ENCODE measurements around the gene C2CD4B.

Gene C2CD4B

GRCh38 chr15:62187910-62188309, 22.8 kb upstream of the C2CD4B start:
- no peaks in the 10 kb centered on the region for H3K9me3 ChIP-seq (ENCODE audit: control insufficient read depth in 5 of 5, low read length in 5 of 5)
- no peak overlapping the region for H3K4me3 ChIP-seq (ENCODE audit: low read depth in 1 of 5, low read length in 5 of 5)
- no peaks in the 10 kb centered on the region for H3K36me3 ChIP-seq (ENCODE audit: control insufficient read depth in 5 of 5, insufficient read depth in 5 of 5, low read length in 5 of 5)
- no peak overlapping the region for H3K9ac ChIP-seq (ENCODE audit: low read length in 5 of 5)
- peak overlapping the region; percentile 47 for H3K27ac ChIP-seq (ENCODE audit: low read depth, low read length)
- H3K4me1 ChIP-seq (ENCODE audit: control insufficient read depth in 5 of 5, insufficient read depth in 5 of 5, low read length in 5 of 5), result peaks cover 0 to 11% (median 0%) of the 10 kb centered on the region in 5 donors
- peaks cover 0 to 9% (median 0%) of the 10 kb centered on the region in 5 donors for H3K27me3 ChIP-seq (ENCODE audit: control insufficient read depth in 5 of 5, insufficient read depth in 4 of 5, low read length in 5 of 5)

GRCh38 chr15:62187425-62187824, 22.3 kb upstream of the C2CD4B start:
- Histone ChIP-seq H3K27me3 (ENCODE audit: control insufficient read depth in 5 of 5, insufficient read depth in 4 of 5, low read length in 5 of 5) (peaks cover 0 to 9% (median 0%) of the 10 kb centered on the region in 5 donors), H3K4me1 (ENCODE audit: control insufficient read depth in 5 of 5, insufficient read depth in 5 of 5, low read length in 5 of 5) (peaks cover 0 to 11% (median 0%) of the 10 kb centered on the region in 5 donors), H3K36me3 (ENCODE audit: control insufficient read depth in 5 of 5, insufficient read depth in 5 of 5, low read length in 5 of 5) (no peaks in the 10 kb centered on the region), H3K9ac (ENCODE audit: low read length in 5 of 5) (no peak overlapping the region), H3K4me3 (ENCODE audit: low read depth in 1 of 5, low read length in 5 of 5) (no peak overlapping the region), H3K9me3 (ENCODE audit: control insufficient read depth in 5 of 5, low read length in 5 of 5) (no peaks in the 10 kb centered on the region), H3K27ac (ENCODE audit: low read depth, low read length) (peak overlapping the region; percentile 47)

DNA sequence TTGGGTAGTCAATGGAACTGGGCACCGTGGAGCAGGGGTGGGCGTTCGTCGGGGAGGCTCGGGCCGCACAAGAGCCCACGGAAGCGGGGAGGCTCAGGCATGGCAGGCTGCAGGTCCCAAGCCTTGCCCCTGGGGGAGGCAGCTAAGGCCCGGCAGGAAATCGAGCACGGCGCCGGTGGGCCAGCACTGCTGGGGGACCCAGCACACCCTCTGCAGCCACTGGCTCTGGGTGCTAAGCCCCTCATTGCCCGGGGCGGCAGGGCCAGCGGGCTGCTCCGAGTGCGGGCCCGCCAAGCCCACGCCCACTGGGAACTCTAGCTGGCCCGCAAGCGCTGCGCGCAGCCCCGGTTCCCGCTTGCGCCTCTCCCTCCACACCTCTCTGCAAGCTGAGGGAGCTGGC, 21.5 kb upstream of the C2CD4B start:
- H3K4me1 ChIP-seq (ENCODE audit: control insufficient read depth in 5 of 5, insufficient read depth in 5 of 5, low read length in 5 of 5), result peaks cover 0 to 11% (median 0%) of the 10 kb centered on the region in 5 donors
- H3K9me3 ChIP-seq (ENCODE audit: control insufficient read depth in 5 of 5, low read length in 5 of 5), result no peaks in the 10 kb centered on the region
- H3K27ac ChIP-seq (ENCODE audit: low read depth, low read length), result no peak overlapping the region
- H3K27me3 ChIP-seq (ENCODE audit: control insufficient read depth in 5 of 5, insufficient read depth in 4 of 5, low read length in 5 of 5), result peaks cover 0 to 9% (median 0%) of the 10 kb centered on the region in 5 donors
- no peak overlapping the region for H3K4me3 ChIP-seq (ENCODE audit: low read depth in 1 of 5, low read length in 5 of 5)
- no peaks in the 10 kb centered on the region for H3K36me3 ChIP-seq (ENCODE audit: control insufficient read depth in 5 of 5, insufficient read depth in 5 of 5, low read length in 5 of 5)
- no peak overlapping the region for H3K9ac ChIP-seq (ENCODE audit: low read length in 5 of 5)

DNA sequence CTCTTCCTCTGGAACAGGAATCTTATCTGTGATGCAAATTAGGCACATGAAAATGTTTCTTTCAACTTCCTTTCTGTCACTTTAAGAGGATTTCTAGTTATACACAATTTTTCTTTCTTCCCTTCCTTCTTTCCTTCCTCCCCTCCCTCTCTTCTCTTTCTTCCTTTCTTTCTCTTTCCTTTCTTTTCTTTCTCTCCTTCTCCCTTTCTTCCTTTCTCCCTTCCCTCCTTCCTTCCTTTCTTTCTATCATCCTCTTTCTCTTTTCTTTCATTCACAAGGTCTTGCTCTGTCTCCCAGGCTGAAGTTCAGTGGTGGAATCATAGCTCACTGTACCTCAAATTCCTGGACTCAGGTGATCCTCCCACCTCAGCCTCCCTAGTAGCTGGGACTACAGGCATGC, 18.0 kb upstream of the C2CD4B start:
- Histone ChIP-seq H3K27me3 (ENCODE audit: control insufficient read depth in 5 of 5, insufficient read depth in 4 of 5, low read length in 5 of 5) (no peaks in the 10 kb centered on the region), H3K27ac (ENCODE audit: low read depth, low read length) (no peak overlapping the region), H3K9ac (ENCODE audit: low read length in 5 of 5) (no peak overlapping the region), H3K4me1 (ENCODE audit: control insufficient read depth in 5 of 5, insufficient read depth in 5 of 5, low read length in 5 of 5) (peaks cover 0 to 8% (median 0%) of the 10 kb centered on the region in 5 donors), H3K9me3 (ENCODE audit: control insufficient read depth in 5 of 5, low read length in 5 of 5) (no peaks in the 10 kb centered on the region), H3K36me3 (ENCODE audit: control insufficient read depth in 5 of 5, insufficient read depth in 5 of 5, low read length in 5 of 5) (no peaks in the 10 kb centered on the region), H3K4me3 (ENCODE audit: low read depth in 1 of 5, low read length in 5 of 5) (no peak overlapping the region)

DNA sequence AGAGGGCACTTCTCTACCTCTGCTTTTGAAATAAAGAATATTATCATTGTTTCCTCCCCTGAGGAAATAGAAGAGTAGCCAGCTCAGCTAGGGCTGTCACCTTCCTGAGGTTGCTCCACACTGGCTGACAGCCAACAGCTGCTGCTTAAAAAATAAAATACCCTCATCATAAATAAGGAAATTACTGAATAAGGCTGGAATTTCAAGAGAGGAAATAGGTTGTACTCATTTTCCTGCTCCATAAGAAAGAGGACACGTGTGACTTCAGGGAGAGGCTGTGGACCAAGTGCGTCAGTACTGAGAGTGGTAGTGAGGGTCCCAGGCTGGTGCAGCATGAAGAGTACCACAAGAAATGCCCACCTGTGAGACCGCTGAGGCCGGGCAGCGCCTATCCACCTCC, 8.1 kb upstream of the C2CD4B start:
- Histone ChIP-seq H3K9ac (ENCODE audit: low read length in 5 of 5) (peak overlapping the region in 2 of 5 donors; percentile 31 to 68), H3K4me1 (ENCODE audit: control insufficient read depth in 5 of 5, insufficient read depth in 5 of 5, low read length in 5 of 5) (peaks cover 0 to 13% (median 0%) of the 10 kb centered on the region in 5 donors), H3K9me3 (ENCODE audit: control insufficient read depth in 5 of 5, low read length in 5 of 5) (no peaks in the 10 kb centered on the region), H3K27me3 (ENCODE audit: control insufficient read depth in 5 of 5, insufficient read depth in 4 of 5, low read length in 5 of 5) (no peaks in the 10 kb centered on the region), H3K4me3 (ENCODE audit: low read depth in 1 of 5, low read length in 5 of 5) (peak overlapping the region in 3 of 5 donors; percentile 47 to 61 (median 60)), H3K27ac (ENCODE audit: low read depth, low read length) (peak overlapping the region; percentile 59), H3K36me3 (ENCODE audit: control insufficient read depth in 5 of 5, insufficient read depth in 5 of 5, low read length in 5 of 5) (no peaks in the 10 kb centered on the region)

DNA sequence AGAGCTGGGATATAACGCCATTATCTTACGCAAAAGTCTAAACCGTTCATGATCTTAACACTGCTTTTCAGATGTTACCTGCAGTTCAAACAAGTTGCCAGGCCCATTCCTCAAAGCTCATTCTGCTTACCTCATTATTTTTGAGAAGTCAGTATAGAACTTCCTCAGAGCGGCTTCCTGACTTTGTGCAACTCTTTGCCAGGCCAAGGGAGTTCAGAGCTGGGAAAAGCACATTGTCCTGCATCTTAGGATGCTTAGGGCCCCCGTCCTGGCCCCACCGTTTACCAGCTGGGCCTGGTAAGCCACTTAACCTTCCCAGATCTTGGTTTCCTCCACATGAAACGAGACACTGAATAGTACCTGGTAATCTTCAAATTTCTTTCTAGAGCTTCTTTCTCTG, 6.8 kb upstream of the C2CD4B start:
- Histone ChIP-seq H3K4me1 (ENCODE audit: control insufficient read depth in 5 of 5, insufficient read depth in 5 of 5, low read length in 5 of 5) (peaks cover 0 to 13% (median 0%) of the 10 kb centered on the region in 5 donors), H3K9ac (ENCODE audit: low read length in 5 of 5) (no peak overlapping the region), H3K27me3 (ENCODE audit: control insufficient read depth in 5 of 5, insufficient read depth in 4 of 5, low read length in 5 of 5) (peaks cover 0 to under 1% (median 0%) of the 10 kb centered on the region in 5 donors), H3K27ac (ENCODE audit: low read depth, low read length) (peak overlapping the region; percentile 55), H3K36me3 (ENCODE audit: control insufficient read depth in 5 of 5, insufficient read depth in 5 of 5, low read length in 5 of 5) (no peaks in the 10 kb centered on the region), H3K4me3 (ENCODE audit: low read depth in 1 of 5, low read length in 5 of 5) (no peak overlapping the region), H3K9me3 (ENCODE audit: control insufficient read depth in 5 of 5, low read length in 5 of 5) (no peaks in the 10 kb centered on the region)

DNA sequence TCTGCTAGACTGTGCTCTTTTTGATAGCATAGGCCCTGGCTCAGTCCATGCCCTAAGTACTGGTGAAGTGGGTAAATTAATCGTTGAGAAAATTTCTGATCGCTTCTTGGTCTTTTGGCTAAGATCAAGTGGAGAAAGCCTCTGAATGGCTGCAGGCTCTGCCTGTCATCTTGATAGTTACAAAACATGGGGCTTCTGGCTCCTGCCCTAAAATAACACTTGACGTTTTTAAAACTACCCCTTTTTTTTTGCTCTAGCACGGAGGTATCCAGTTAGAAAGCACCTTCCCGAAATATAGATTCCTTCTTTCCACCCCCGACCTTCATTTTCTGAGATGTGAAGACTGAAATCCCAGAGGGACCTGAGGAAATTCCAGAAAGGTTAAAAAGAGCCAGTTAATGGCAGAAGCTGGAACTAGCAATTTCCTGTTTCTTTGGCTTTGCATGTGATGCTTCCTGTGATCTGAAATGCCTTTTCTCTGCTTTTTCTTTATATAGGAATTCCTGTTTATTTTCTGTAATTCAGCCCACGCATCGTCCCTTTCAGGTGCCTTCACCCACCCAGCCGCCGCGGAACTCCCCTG, 799 bp upstream of the C2CD4B start:
- H3K9ac ChIP-seq (ENCODE audit: low read length in 5 of 5), result peak overlapping the region in 1 of 5 donors; percentile 45
- peaks cover 0 to 30% (median 14%) of the 10 kb centered on the region in 5 donors for H3K4me1 ChIP-seq (ENCODE audit: control insufficient read depth in 5 of 5, insufficient read depth in 5 of 5, low read length in 5 of 5)
- no peaks in the 10 kb centered on the region for H3K9me3 ChIP-seq (ENCODE audit: control insufficient read depth in 5 of 5, low read length in 5 of 5)
- H3K27me3 ChIP-seq (ENCODE audit: control insufficient read depth in 5 of 5, insufficient read depth in 4 of 5, low read length in 5 of 5), result peaks cover 8 to 30% (median 20%) of the 10 kb centered on the region in 5 donors
- H3K36me3 ChIP-seq (ENCODE audit: control insufficient read depth in 5 of 5, insufficient read depth in 5 of 5, low read length in 5 of 5), result no peaks in the 10 kb centered on the region
- H3K27ac ChIP-seq (ENCODE audit: low read depth, low read length), result peak overlapping the region; percentile 48
- H3K4me3 ChIP-seq (ENCODE audit: low read depth in 1 of 5, low read length in 5 of 5), result peak overlapping the region in 4 of 5 donors; percentile 38 to 70 (median 66)

DNA sequence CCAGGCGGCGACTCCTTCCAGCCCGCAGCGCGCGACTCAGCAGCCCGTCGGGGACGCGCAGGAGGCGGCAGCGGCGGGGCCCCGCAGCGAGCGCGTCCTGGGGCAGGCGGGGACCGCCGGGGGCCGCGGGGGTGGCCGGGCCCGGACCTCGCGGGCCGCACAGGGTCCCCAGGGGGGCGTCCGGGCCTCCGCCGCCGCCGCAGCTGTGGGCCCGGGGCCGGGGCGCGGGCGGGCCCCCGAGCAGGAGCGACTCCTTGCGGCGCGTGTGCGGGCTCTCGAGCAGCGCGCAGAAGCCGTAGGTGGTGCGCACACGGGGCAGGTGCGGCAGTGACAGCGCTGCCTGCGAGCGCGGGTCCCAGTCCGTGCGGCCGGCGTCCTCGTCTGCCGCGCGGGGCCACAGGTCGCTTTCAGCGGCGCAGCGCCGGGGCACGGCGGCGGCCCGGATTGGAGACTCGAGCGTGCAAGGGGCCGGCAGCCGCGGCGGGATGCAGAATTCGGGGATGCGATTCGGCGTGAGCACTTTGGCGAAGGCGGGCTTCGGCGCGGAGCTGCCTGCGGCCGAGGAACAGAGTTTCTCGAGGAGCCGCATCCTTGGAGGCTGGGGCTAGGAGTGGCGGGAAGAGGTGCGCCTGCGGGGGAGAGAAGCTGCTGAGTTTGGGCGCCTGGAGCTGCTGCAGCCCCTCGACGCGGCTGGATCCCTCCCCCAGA, 535 bp downstream of the C2CD4B start:
- H3K9ac ChIP-seq (ENCODE audit: low read length in 5 of 5), result peak overlapping the region in 2 of 5 donors; percentile 31 to 45
- H3K27me3 ChIP-seq (ENCODE audit: control insufficient read depth in 5 of 5, insufficient read depth in 4 of 5, low read length in 5 of 5), result peaks cover 8 to 30% (median 20%) of the 10 kb centered on the region in 5 donors
- H3K4me1 ChIP-seq (ENCODE audit: control insufficient read depth in 5 of 5, insufficient read depth in 5 of 5, low read length in 5 of 5), result peaks cover 0 to 30% (median 14%) of the 10 kb centered on the region in 5 donors
- no peaks in the 10 kb centered on the region for H3K36me3 ChIP-seq (ENCODE audit: control insufficient read depth in 5 of 5, insufficient read depth in 5 of 5, low read length in 5 of 5)
- no peak overlapping the region for H3K27ac ChIP-seq (ENCODE audit: low read depth, low read length)
- no peaks in the 10 kb centered on the region for H3K9me3 ChIP-seq (ENCODE audit: control insufficient read depth in 5 of 5, low read length in 5 of 5)
- peak overlapping the region in 4 of 5 donors; percentile 55 to 70 (median 66) for H3K4me3 ChIP-seq (ENCODE audit: low read depth in 1 of 5, low read length in 5 of 5)

- Histone ChIP-seq H3K36me3 (ENCODE audit: control insufficient read depth in 5 of 5, insufficient read depth in 5 of 5, low read length in 5 of 5) (no peaks in the 10 kb centered on the region), H3K4me3 (ENCODE audit: low read depth in 1 of 5, low read length in 5 of 5) (peak overlapping the region in 4 of 5 donors; percentile 22 to 66 (median 54)), H3K27ac (ENCODE audit: low read depth, low read length) (peak overlapping the region; percentile 32), H3K9ac (ENCODE audit: low read length in 5 of 5) (no peak overlapping the region), H3K4me1 (ENCODE audit: control insufficient read depth in 5 of 5, insufficient read depth in 5 of 5, low read length in 5 of 5) (peaks cover 0 to 30% (median 14%) of the 10 kb centered on the region in 5 donors), H3K27me3 (ENCODE audit: control insufficient read depth in 5 of 5, insufficient read depth in 4 of 5, low read length in 5 of 5) (peaks cover 8 to 30% (median 20%) of the 10 kb centered on the region in 5 donors), H3K9me3 (ENCODE audit: control insufficient read depth in 5 of 5, low read length in 5 of 5) (no peaks in the 10 kb centered on the region)
Measured at GRCh38 chr15:62164014-62164395, 1.1 kb downstream of the C2CD4B start.

DNA sequence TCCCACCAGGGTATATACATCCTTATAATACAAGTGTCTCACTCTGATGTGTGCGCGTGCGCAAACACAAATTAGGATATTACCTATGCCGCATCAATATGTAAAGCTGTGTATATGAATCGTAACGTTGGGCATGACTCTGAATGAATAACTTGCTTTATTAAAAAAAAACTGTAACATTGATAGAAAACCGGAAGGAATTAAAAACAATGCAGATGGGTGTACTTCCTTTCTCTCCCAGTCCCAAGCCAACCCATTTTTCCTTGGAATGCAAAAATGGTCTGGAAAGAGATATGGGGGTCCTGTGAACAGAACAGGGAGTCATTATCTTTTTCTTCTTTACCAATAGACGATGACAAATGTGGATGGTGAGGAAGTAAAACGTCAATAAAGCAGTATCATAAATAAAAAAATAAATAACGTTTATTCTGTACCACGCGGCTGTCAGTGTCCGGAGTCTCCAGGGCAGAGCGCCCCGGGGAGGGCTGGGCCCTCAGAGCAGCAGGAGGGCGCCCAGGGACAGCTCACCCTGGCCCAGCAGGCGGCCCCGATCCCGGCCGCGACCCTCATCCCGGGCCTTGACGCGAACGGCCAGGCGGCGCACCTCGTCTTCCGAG, 1.6 kb downstream of the C2CD4B start:
- H3K4me3 ChIP-seq (ENCODE audit: low read depth in 1 of 5, low read length in 5 of 5), result peak overlapping the region; percentile 7 to 66 (median 47)

More for the DNA sequence above, 1.6 kb downstream of the C2CD4B start:
- Histone ChIP-seq H3K36me3 (ENCODE audit: control insufficient read depth in 5 of 5, insufficient read depth in 5 of 5, low read length in 5 of 5) (no peaks in the 10 kb centered on the region), H3K27ac (ENCODE audit: low read depth, low read length) (peak overlapping the region; percentile 32), H3K4me1 (ENCODE audit: control insufficient read depth in 5 of 5, insufficient read depth in 5 of 5, low read length in 5 of 5) (peaks cover 0 to 30% (median 14%) of the 10 kb centered on the region in 5 donors), H3K9ac (ENCODE audit: low read length in 5 of 5) (peak overlapping the region in 1 of 5 donors; percentile 30), H3K27me3 (ENCODE audit: control insufficient read depth in 5 of 5, insufficient read depth in 4 of 5, low read length in 5 of 5) (peaks cover 8 to 30% (median 20%) of the 10 kb centered on the region in 5 donors), H3K9me3 (ENCODE audit: control insufficient read depth in 5 of 5, low read length in 5 of 5) (no peaks in the 10 kb centered on the region)

Measured in subcutaneous abdominal adipose tissue (tissue), 5 donors.